H1 (cell line): ENCODE measurements around the gene SPDYE4. TPM values are rescaled to one million over a fixed set of nuclear protein-coding genes. Genes with fewer than 3 reads are reported as not detected.

Source experiments
- CTCF ChIA-PET: fragments of 300-600 bp; sonication (Branson Sonifier 250); formaldehyde crosslinking; loops from one replicate; lab custom pipeline; 2021; ENCODE audit not compliant: partially characterized antibody; lab: Charles Lee
- POLR2A ChIA-PET: fragments of 300-600 bp; sonication (Branson Sonifier 250); formaldehyde crosslinking; loops from one replicate; lab custom pipeline; 2021; ENCODE audit warnings: inconsistent platforms; ENCODE audit not compliant: partially characterized antibody; lab: Charles Lee
- DNase-seq, 2 experiments: peaks; one replicate each; pipeline versions ENCODE4 v3.0.0 to v3.0.0-alpha.2; 2010 to 2022; ENCODE audit warnings: low spot score in 2 of 2, low read depth in 1 of 2, mixed read lengths in 1 of 2
- FAIRE-seq: peaks from 2 replicates; lab custom pipeline; 2011; peaks lifted over from hg19 to GRCh38; lab: Jason Lieb, UNC
- H2AFZ ChIP-seq: 2 replicates; pipeline ENCODE4 v1.8.1; 2012; ENCODE audit warnings: low read length, inconsistent platforms
- H2AK5ac ChIP-seq: 2 replicates; pipeline ENCODE4 v1.6.1; 2013; ENCODE audit warnings: low read depth, low read length
- H2BK120ac ChIP-seq: replicated peaks from 2 replicates; pipeline ENCODE3; 2013; ENCODE audit warnings: low read depth, low read length, inconsistent platforms
- H2BK12ac ChIP-seq: 2 replicates; pipeline ENCODE4 v1.6.1; 2013; ENCODE audit warnings: low read depth, low read length
- H2BK15ac ChIP-seq: 2 replicates; pipeline ENCODE4 v1.6.1; 2013; ENCODE audit warnings: low read length
- H2BK20ac ChIP-seq: 2 replicates; pipeline ENCODE4 v1.6.1; 2013; ENCODE audit warnings: low read length
- H2BK5ac ChIP-seq: 2 replicates; pipeline ENCODE4 v1.6.1; 2013; ENCODE audit warnings: low read depth, low read length
- H3K14ac ChIP-seq: 2 replicates; pipeline ENCODE4 v1.6.1; 2013; ENCODE audit warnings: inconsistent platforms; ENCODE audit not compliant: insufficient read length
- H3K18ac ChIP-seq: 2 replicates; pipeline ENCODE4 v1.6.1; 2013; ENCODE audit warnings: low read length; ENCODE audit errors: extremely low read depth
- H3K23ac ChIP-seq: 2 replicates; pipeline ENCODE4 v1.6.1; 2013; ENCODE audit warnings: inconsistent platforms; ENCODE audit not compliant: insufficient read length
- H3K23me2 ChIP-seq: 2 replicates; pipeline ENCODE4 v1.6.1; 2013; ENCODE audit warnings: low read depth, low read length
- H3K27ac ChIP-seq: 2 replicates; pipeline ENCODE4 v1.6.1; 2011; ENCODE audit warnings: low read depth, low read length, inconsistent platforms
- H3K27me3 ChIP-seq, 4 experiments: replicated peaks in 1 of 4; 1 replicate in 1 of 4; 2 replicates in 3 of 4; pipeline versions ENCODE4 v1.6.1 to v1.8.1; 2011 to 2013; ENCODE audit warnings: low read length in 3 of 4, mild to moderate bottlenecking in 3 of 4, inconsistent platforms in 2 of 4, mixed read lengths in 2 of 4, moderate library complexity in 1 of 4; ENCODE audit not compliant: control insufficient read depth in 3 of 4, insufficient read depth in 3 of 4; ENCODE audit errors: extremely low read depth in 1 of 4
- H3K36me3 ChIP-seq, 4 experiments: 2 replicates each; pipeline versions ENCODE4 v1.6.1 to v1.8.1; 2011 to 2013; ENCODE audit warnings: mild to moderate bottlenecking in 4 of 4, low read length in 3 of 4, moderate library complexity in 2 of 4, control low read depth in 1 of 4, inconsistent platforms in 1 of 4; ENCODE audit not compliant: insufficient read depth in 4 of 4, control insufficient read depth in 2 of 4
- H3K4ac ChIP-seq: replicated peaks from 2 replicates; pipeline ENCODE3; 2013; ENCODE audit warnings: low read length, low read depth, mixed read lengths, inconsistent platforms; ENCODE audit not compliant: insufficient read length
- H3K4me1 ChIP-seq, 4 experiments: replicated peaks in 1 of 4; 1 replicate in 1 of 4; 2 replicates in 3 of 4; pipeline versions ENCODE4 v1.6.1 to v1.8.1; 2011 to 2013; ENCODE audit warnings: low read length in 3 of 4, inconsistent platforms in 2 of 4, mixed read lengths in 1 of 4; ENCODE audit not compliant: insufficient read depth in 4 of 4, control insufficient read depth in 3 of 4
- H3K4me2 ChIP-seq, 2 experiments: 2 replicates each; pipeline versions ENCODE4 v1.6.1 to v1.8.1; 2011 to 2013; ENCODE audit warnings: low read depth in 2 of 2, low read length in 2 of 2, control low read depth in 1 of 2, inconsistent platforms in 1 of 2, mild to moderate bottlenecking in 1 of 2; ENCODE audit not compliant: insufficient read depth in 1 of 2
- H3K4me3 ChIP-seq, 4 experiments: fragments of 200-600, 300-600 bp in 1 of 4; sonication (generic), shearing (Covaris generic), sonication (Bioruptor Twin) in 1 of 4; 2 replicates each; pipeline versions ENCODE4 v1.5.1 to v1.8.1; 2011 to 2016; ENCODE audit warnings: low read length in 4 of 4, low read depth in 3 of 4, control low read depth in 2 of 4, inconsistent platforms in 2 of 4, mild to moderate bottlenecking in 2 of 4, mixed read lengths in 1 of 4, moderate library complexity in 1 of 4; ENCODE audit not compliant: insufficient read depth in 2 of 4; ENCODE audit errors: extremely low read depth in 1 of 4
- H3K56ac ChIP-seq: replicated peaks from 2 replicates; pipeline ENCODE3; 2013; ENCODE audit warnings: low read depth, mild to moderate bottlenecking, mixed read lengths, low read length, inconsistent platforms; ENCODE audit not compliant: insufficient read length
- H3K79me1 ChIP-seq: 2 replicates; pipeline ENCODE4 v1.6.1; 2013; ENCODE audit warnings: low read depth, low read length, control low read depth
- H3K79me2 ChIP-seq, 2 experiments: 2 replicates each; pipeline versions ENCODE4 v1.6.1 to v1.8.1; 2012 to 2013; ENCODE audit warnings: low read length in 2 of 2, mild to moderate bottlenecking in 2 of 2, inconsistent platforms in 1 of 2; ENCODE audit not compliant: insufficient read depth in 2 of 2, control insufficient read depth in 1 of 2
- H3K9ac ChIP-seq, 4 experiments: replicated peaks in 1 of 4; 1 replicate in 1 of 4; 2 replicates in 3 of 4; pipeline versions ENCODE4 v1.6.1 to v1.8.1; 2011 to 2013; ENCODE audit warnings: low read depth in 3 of 4, low read length in 3 of 4, control low read depth in 2 of 4, mild to moderate bottlenecking in 2 of 4, moderate library complexity in 2 of 4, inconsistent platforms in 1 of 4; ENCODE audit errors: extremely low read depth in 1 of 4
- H3K9me3 ChIP-seq, 2 experiments: 2 replicates each; pipeline versions ENCODE4 v1.6.1 to v1.8.1; 2012 to 2013; ENCODE audit warnings: mild to moderate bottlenecking in 2 of 2, moderate library complexity in 2 of 2, control low read depth in 1 of 2, inconsistent platforms in 1 of 2, low read depth in 1 of 2, low read length in 1 of 2, mixed read lengths in 1 of 2; ENCODE audit not compliant: insufficient read depth in 2 of 2
- H4K20me1 ChIP-seq, 2 experiments: replicated peaks in 1 of 2; 2 replicates each; pipeline versions ENCODE3 to v1.8.1; 2011 to 2013; ENCODE audit warnings: inconsistent platforms in 2 of 2, low read length in 2 of 2, mild to moderate bottlenecking in 1 of 2; ENCODE audit not compliant: insufficient read depth in 2 of 2, control insufficient read depth in 1 of 2
- H4K5ac ChIP-seq: 2 replicates; pipeline ENCODE4 v1.6.1; 2013; ENCODE audit warnings: low read length, low read depth, mixed read lengths, inconsistent platforms; ENCODE audit not compliant: insufficient read length
- H4K8ac ChIP-seq: 2 replicates; pipeline ENCODE4 v1.8.0; 2013; ENCODE audit warnings: mild to moderate bottlenecking, moderate library complexity, low read length, inconsistent platforms; ENCODE audit not compliant: insufficient read depth; ENCODE audit errors: extremely low read depth
- H4K91ac ChIP-seq: replicated peaks from 2 replicates; pipeline ENCODE3; 2013; ENCODE audit warnings: low read length, mixed read lengths, inconsistent platforms; ENCODE audit not compliant: insufficient read length
- CBX8 ChIP-seq: fragments of 300-800, 300-1000 bp; sonication (generic); IDR thresholded peaks from 2 replicates; pipeline ENCODE4 v1.7.1; 2016; ENCODE audit warnings: low read depth, low read length, borderline replicate concordance
- FOSL1 ChIP-seq: IDR thresholded peaks from 2 replicates; pipeline ENCODE4 v1.6.1; 2011; ENCODE audit warnings: mild to moderate bottlenecking, low read depth, low read length, moderate library complexity; ENCODE audit not compliant: insufficient read depth
- SP4 ChIP-seq: IDR thresholded peaks from 2 replicates; pipeline ENCODE4 v1.6.1; 2012; ENCODE audit warnings: low read length, inconsistent platforms
- WGBS, 2 experiments: shearing (Covaris generic) in 1 of 2; methylation state at CpG; one replicate each; pipeline versions ENCODE4 v1.1.6 to v1.1.7; 2013 to 2015; ENCODE audit warnings: low lambda C conversion rate in 2 of 2, mixed read lengths in 2 of 2, inconsistent platforms in 1 of 2, low coverage in 1 of 2, missing lambda C conversion rate in 1 of 2; ENCODE audit not compliant: insufficient replicate concordance in 2 of 2, insufficient coverage in 1 of 2, insufficient read length in 1 of 2; ENCODE audit errors: extremely low coverage in 1 of 2, missing lambda C conversion rate in 1 of 2; 5-methylcytosine and 5-hydroxymethylcytosine counted together
- polyA plus RNA-seq, 7 experiments: library from polyadenylated mRNA; depleted of rRNA in 3 of 7; stranded (reverse) in 5 of 7; unstranded in 2 of 7; fragments of >200 nt in 5 of 7; fragments of 200-250 nt in 2 of 7; gene quantifications; 1 replicate in 5 of 7; 2 replicates in 1 of 7; 4 replicates in 1 of 7; pipeline versions ENCODE4 v1.2.1 to v1.2.3, GENCODE V29; 2011 to 2013; ENCODE audit warnings: missing spikeins in 2 of 7, mixed read lengths in 2 of 7
- total RNA-seq: library from RNA; stranded (reverse); fragmentation: NEBNext Ultra II Directional; extraction: Animal tissue kit (Norgen Biotek cat#: 25700); gene quantifications from 2 replicates; pipeline ENCODE4 v1.2.1, GENCODE V29; 2021

The SPDYE4 gene
- total and polyA plus RNA-seq, 2 of the 8 experiments (the other 6 are each of a cell fraction or from before 2014, with no cell fraction given): not detected

DNA sequence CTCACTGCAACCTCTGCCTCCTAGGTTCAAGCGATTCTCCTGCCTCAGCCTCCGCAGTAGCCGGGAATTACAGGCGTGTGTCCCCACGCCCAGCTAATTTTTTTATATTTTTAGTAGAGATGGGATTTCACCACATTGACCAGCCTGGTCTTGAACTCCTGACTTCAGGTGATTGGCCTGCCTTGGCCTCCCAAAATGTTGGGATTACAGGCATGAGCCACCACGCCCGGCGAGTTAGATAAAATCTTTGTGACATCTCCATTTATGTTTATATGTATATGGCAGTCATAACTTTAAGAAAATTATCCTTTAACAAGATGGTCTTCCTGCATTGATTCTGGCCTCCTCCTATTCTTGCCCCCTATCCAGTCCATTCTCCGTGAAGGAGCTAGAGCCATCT, 37.8 kb downstream of the SPDYE4 start:
- Histone ChIP-seq H4K20me1 (no peaks in the 10 kb centered on the region), H4K91ac (no peak overlapping the region), H2BK12ac (no peak overlapping the region), H4K8ac (no peak overlapping the region), H3K27me3 (no peaks in the 10 kb centered on the region), H3K36me3 (no peaks in the 10 kb centered on the region), H2AFZ (no peak overlapping the region), H3K9me3 (no peaks in the 10 kb centered on the region; a peak in 1 of 4 replicates), H3K9ac (no peak overlapping the region), H4K5ac (no peak overlapping the region), H2BK15ac (no peak overlapping the region), H3K14ac (no peak overlapping the region), H3K56ac (no peak overlapping the region), H3K4me2 (no peak overlapping the region), H3K4ac (no peak overlapping the region), H3K79me2 (no peaks in the 10 kb centered on the region), H3K4me1 (no peaks in the 10 kb centered on the region), H3K4me3 (no peak overlapping the region), H3K18ac (no peak overlapping the region), H3K23me2 (no peaks in the 10 kb centered on the region), H3K79me1 (no peaks in the 10 kb centered on the region), H2BK5ac (no peak overlapping the region), H2BK20ac (no peak overlapping the region), H3K27ac (no peak overlapping the region), H2BK120ac (no peak overlapping the region), H3K23ac (no peak overlapping the region), H2AK5ac (no peak overlapping the region)
- ChIA-PET CTCF (no interaction called here), POLR2A (no interaction called here)
- no peak for DNase-seq
- WGBS, 2 experiments: 88% methylated on average over 9 of the region's 9 CpGs; no CpG with 5 or more reads in 1 of the 2 experiments
- FAIRE-seq: no peak
- TF ChIP-seq SP4: no peak
- TF ChIP-seq FOSL1: no peak
- no peak for TF ChIP-seq CBX8
